ENCODE data around the gene STX11.
"Not testable (repeated sequence)": the region's sequence is repeated elsewhere in the genome, so short reads cannot be mapped to it uniquely, and the experiment has no call there.

Gene STX11

DNA sequence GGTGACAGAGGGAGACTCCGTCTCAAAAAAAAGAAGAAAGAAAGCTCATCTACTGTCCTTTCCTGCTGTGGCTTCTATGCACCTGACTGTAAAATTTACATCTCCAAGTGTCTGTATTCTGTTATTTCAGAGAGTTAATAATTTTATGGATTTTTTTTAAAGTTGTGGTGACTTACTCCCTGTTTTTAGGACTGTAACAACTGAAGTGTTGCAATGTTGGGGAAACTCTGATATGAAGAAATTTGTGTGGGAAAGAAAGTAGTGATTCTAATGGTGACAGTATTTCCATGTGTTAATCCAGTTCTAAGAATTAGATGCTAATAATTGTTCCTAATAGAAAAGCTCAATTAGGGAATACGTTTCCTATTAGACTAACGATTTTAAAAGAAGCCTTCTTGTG is 27.4 kb downstream of the STX11 start:
- no peak for DNase-seq
- Histone ChIP-seq H3K4me1 (no peaks in the 10 kb centered on the region), H3K9me3 (no peaks in the 10 kb centered on the region), H3K4me3 (ENCODE audit: low read depth, low read length) (no peak overlapping the region), H3K27me3 (no peaks in the 10 kb centered on the region), H3K36me3 (no peaks in the 10 kb centered on the region)
- TF ChIP-seq, protein P1, sequence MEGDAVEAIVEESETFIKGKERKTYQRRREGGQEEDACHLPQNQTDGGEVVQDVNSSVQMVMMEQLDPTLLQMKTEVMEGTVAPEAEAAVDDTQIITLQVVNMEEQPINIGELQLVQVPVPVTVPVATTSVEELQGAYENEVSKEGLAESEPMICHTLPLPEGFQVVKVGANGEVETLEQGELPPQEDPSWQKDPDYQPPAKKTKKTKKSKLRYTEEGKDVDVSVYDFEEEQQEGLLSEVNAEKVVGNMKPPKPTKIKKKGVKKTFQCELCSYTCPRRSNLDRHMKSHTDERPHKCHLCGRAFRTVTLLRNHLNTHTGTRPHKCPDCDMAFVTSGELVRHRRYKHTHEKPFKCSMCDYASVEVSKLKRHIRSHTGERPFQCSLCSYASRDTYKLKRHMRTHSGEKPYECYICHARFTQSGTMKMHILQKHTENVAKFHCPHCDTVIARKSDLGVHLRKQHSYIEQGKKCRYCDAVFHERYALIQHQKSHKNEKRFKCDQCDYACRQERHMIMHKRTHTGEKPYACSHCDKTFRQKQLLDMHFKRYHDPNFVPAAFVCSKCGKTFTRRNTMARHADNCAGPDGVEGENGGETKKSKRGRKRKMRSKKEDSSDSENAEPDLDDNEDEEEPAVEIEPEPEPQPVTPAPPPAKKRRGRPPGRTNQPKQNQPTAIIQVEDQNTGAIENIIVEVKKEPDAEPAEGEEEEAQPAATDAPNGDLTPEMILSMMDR (IDR thresholded peaks at IDR 0.05; ENCODE audit: low read depth, low read length): no peak

DNA sequence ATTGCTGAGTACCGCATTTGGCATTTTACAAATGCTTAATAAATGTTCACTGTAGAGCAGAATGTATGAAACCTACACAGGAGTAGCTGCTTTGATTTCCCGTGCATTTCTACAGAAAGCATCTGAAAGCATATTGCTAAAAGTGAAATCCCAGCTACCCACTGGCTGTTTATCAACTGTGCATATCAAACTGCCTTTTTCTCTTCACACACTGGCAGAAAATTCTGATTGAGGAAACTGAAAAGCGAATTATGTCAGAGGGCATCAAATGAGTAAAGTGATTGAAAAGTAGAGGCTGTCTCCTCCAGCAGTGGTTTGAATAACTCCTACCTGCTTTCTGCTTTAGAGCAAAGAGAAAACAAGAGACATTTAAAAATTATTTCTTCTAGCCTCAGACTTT is 28.0 kb downstream of the STX11 start:
- no peaks in the 10 kb centered on the region for H3K4me1 ChIP-seq
- TF ChIP-seq, protein P1 (IDR thresholded peaks at IDR 0.05; ENCODE audit: low read depth, low read length): no peak
- no peak overlapping the region for H3K4me3 ChIP-seq (ENCODE audit: low read depth, low read length)
- no peaks in the 10 kb centered on the region for H3K36me3 ChIP-seq
- no peaks in the 10 kb centered on the region for H3K27me3 ChIP-seq
- DNase-seq: no peak
- no peaks in the 10 kb centered on the region for H3K9me3 ChIP-seq

DNA sequence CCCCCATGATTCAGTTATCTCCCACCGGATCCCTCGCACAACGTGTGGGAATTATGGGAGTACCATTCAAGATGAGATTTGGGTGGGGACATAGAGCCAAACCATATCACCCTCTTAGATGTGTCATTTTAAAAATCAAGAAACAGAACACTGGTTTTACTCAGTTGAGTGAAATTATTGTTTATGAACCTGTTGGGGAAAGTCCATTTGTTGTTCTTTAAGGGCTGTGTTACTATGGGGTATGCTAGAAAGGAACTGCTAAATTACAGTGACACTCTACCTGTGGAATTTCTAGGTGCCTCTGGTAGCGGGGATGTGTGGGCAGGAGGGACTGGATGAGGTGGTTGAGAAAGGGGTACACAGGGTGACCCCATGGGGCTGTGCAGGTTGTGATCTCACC is 28.9 kb downstream of the STX11 start:
- TF ChIP-seq, protein P1 (IDR thresholded peaks at IDR 0.05; ENCODE audit: low read depth, low read length): no peak
- Histone ChIP-seq H3K36me3 (no peaks in the 10 kb centered on the region), H3K27me3 (no peaks in the 10 kb centered on the region), H3K9me3 (no peaks in the 10 kb centered on the region), H3K4me1 (no peaks in the 10 kb centered on the region), H3K4me3 (ENCODE audit: low read depth, low read length) (no peak overlapping the region)
- no peak for DNase-seq

DNA sequence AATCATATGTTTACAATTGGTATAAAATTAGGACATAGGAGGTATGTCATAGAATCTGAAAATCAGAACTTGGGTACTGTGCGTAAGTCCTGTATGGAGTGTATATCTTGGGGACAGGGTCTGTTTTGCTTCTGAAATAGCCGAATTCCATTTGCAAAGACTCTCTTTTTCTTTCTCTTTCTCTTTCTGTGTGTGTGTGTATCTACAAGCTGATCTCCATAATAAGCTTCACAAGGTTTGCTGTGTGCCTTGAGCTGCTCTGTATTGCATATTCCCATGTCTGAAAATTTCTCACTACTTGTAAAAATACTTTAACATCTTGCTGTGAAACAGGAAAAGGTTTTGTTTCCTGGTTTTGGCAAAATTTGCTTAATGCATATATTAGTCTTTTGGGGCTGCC is 29.5 kb downstream of the STX11 start:
- H3K4me3 ChIP-seq (ENCODE audit: low read depth, low read length): no peak overlapping the region
- H3K36me3 ChIP-seq: no peaks in the 10 kb centered on the region
- H3K4me1 ChIP-seq: no peaks in the 10 kb centered on the region
- DNase-seq: no peak
- H3K27me3 ChIP-seq: no peaks in the 10 kb centered on the region
- TF ChIP-seq, protein P1 (IDR thresholded peaks at IDR 0.05; ENCODE audit: low read depth, low read length): no peak
- H3K9me3 ChIP-seq: no peaks in the 10 kb centered on the region

DNA sequence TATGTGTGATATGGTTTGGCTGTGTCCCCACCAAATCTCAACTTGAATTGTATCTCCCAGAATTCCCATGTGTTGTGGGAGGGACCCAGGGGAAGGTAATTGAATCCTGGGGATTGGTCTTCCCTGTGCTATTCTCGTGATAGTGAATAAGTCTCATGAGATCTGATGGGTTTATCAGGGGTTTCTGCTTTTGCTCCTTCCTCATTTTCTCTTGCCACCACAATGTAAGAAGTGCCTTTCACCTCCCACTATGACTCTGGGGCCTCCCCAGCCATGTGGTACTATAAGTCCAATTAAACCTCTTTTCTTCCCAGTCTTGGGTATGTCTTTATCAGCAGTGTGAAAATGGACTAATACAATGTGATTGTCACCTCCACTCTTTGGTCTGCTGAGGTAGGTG is 30.0 kb downstream of the STX11 start:
- H3K4me1 ChIP-seq; H3K27me3 ChIP-seq; H3K4me3 ChIP-seq (ENCODE audit: low read depth, low read length); H3K9me3 ChIP-seq; DNase-seq; H3K36me3 ChIP-seq: not testable (repeated sequence)

DNA sequence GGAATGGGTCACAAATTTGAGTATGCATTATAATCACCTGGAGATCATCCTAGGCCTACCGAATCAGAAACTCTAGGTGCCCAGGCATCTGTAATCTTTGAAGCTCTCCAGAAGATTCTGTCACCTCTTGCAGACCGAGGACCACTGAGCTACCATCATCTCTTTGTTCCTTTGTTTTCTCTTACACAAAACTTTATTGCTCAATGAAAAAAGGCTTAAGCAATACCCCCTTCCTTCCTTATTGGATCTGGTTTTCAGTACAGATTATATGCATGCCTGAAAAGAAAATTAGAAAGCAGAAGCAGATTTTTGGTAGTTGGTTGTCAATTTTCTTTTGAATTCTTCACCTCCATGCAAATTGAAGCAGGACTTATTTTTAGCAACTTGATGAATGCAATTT is 31.3 kb downstream of the STX11 start:
- Histone ChIP-seq H3K4me1 (no peaks in the 10 kb centered on the region), H3K4me3 (ENCODE audit: low read depth, low read length) (no peak overlapping the region), H3K9me3 (no peaks in the 10 kb centered on the region), H3K36me3 (no peaks in the 10 kb centered on the region), H3K27me3 (no peaks in the 10 kb centered on the region)
- no peak for DNase-seq
- TF ChIP-seq, protein P1 (IDR thresholded peaks at IDR 0.05; ENCODE audit: low read depth, low read length): no peak

DNA sequence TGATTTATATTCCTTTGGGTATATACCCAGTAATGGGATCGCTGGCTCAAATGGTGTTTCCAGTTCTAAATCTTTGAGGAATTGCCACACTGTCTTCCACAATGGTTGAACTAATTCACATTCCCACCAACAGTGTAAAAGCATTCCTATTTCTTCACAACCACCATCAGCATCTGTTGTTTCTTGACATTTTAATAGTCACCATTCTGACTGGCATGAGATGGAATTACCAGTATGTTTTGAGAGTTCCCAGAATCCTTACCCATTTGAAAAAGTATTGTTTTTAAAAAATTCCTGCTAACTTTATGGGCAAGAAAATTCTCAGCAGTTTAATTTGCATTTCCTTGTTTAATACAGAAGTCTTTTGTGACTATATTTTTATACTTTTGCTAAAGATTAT is 33.9 kb downstream of the STX11 start:
- H3K27me3 ChIP-seq; DNase-seq; H3K9me3 ChIP-seq; H3K4me3 ChIP-seq (ENCODE audit: low read depth, low read length); H3K36me3 ChIP-seq; H3K4me1 ChIP-seq: not testable (repeated sequence)

Measured in BE2C (cell line).